T-helper 9 cell (primary cell): ENCODE results near the gene RALA.

Experiments
- DNase-seq: peaks from one replicate; pipeline ENCODE4 v3.0.0-alpha.2; 2020
- total RNA-seq, 2 donors: gene quantifications; one replicate each; lab custom pipeline; 2026; lab: John Stamatoyannopoulos, UW

The RALA gene
- 19.5 to 88.0 reads per million in 2 donors for total RNA-seq

DNA sequence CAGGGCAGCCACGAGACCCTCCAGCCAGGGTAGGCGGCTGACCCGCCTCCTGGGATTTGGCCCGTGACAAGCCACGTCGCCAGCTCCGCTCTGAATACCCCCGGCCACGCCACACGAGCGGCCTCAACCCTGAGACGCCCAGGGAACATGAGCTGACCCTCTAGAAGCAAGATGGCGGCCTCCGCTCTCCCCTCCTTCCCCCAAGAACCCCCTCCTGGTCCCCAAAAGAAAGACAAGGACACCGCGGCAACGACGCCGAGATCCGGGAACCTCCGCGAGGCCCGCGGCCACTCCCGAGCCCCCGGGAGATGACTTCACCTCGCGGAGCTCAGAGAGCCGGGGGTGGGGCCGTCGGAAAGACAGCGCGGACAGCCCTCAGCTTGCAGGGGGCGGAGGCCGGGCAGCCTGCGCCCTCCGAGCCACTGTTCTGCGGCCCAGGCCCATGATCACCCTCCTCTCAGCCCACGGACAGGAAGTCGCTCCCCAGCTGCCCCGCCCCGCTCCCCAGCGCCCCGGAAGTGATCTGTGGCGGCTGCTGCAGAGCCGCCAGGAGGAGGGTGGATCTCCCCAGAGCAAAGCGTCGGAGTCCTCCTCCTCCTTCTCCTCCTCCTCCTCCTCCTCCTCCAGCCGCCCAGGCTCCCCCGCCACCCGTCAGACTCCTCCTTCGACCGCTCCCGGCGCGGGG, at the start of gene RALA:
TSS of gene RALA (plus strand) at position 526 of the 685 bp plus-strand sequence. CDS start 63,096 bp downstream, outside the sequence.
- DNase-seq = peak; percentile 84

GRCh38 chr7:39574673-39575349, 48.6 kb upstream of the RALA start:
- DNase-seq = no peak

GRCh38 chr7:39577229-39577874, 46.0 kb upstream of the RALA start:
- DNase-seq = no peak

DNA sequence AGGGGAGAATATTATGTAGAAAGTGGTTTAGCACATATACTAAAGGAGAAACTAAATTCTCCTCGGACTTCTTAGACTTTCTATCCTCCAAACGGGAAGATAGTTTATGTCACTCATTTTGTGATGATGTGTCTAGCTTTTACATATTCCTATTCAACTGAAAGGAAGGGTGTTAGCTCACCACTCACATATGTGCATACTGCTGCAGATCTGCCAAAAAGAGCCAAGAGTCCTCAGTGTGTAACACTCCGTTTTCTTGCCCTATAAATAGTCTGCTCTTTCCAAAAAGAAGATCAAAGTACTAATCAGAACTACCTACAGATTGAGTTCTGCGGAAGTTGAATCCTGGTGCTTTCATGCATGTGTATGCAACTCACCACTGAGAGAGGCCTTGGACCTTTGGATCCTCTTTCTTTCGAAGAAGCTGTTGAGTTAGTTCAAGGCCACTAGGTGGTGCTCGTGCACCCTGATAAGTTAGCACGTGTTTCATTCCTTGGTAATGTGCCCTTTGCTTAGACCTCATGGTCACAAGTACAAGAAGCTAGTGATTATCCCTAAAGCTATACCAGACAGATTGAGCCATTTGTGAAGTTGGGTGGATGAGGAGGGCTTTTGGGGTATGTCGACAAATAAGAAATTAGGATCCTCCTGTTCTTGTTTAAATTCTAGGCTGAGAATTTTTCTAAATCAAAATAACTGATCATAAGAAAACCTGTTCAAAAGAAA, 43.1 kb upstream of the RALA start:
- peak; percentile 60 for DNase-seq

DNA sequence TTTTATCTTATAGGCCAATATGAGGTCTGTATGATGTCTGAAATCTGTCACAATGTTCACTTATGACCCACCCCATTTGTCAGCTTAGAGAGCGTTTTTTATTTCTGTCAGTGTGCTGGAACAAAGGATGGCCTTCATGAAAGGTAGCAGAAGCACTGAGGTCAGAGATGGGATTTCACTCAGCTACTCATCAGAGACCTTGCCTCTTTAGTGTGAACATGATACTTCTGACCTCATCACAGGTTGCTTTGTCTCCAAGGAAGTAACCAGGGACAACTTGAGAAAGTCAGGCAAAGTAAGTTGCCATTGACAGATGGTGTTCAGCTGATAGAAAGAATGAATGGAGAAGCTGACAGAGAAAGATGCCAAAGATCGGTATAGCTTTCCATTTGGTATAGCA, 40.8 kb upstream of the RALA start:
- no peak for DNase-seq

GRCh38 chr7:39583539-39583938, 39.8 kb upstream of the RALA start:
- no peak for DNase-seq

- DNase-seq = no peak
Measured at GRCh38 chr7:39587393-39587792, 36.0 kb upstream of the RALA start.

- DNase-seq = no peak
Measured at GRCh38 chr7:39588416-39588815, 35.0 kb upstream of the RALA start.

DNA sequence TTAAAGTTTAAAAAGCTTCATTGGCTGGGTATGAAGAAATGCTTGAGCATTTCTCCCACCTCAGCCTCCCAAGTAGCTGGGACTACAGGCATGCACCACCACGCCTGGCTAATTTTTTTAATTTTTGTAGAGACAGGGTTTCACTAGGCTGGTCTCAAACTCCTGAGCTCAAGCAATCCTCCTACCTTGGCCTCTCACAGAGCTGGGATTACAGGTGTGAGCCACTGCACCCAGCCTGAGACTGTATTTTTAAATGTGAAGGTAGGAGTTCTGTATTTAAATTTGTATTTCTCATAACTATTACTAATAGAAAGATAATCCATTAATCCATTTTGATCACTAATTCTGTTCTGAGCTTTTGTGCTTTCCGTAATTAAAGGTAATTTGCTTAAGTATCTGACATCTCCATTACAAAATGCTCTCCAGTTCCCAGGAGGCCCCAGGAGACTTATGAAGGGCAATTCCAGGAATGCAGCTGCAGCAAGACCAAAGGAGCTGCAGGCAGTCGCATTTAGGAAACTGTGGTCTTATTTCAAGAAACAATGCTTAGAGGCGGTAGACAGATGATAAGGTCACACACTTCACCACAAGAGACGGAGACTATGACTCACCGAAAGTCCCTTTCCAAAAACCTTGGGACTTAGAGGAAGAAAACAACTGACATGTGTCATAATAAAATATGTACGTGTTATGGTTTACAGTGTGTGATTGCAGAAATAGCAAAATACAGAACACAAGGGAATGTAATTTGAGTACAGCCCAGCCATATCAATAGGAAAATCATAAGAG, 33.9 kb upstream of the RALA start:
- DNase-seq = peak; percentile 32

- no peak for DNase-seq
Measured at GRCh38 chr7:39592586-39592985, 30.8 kb upstream of the RALA start.

GRCh38 chr7:39594988-39595620, 28.3 kb upstream of the RALA start:
- DNase-seq = no peak

- no peak for DNase-seq
Measured at GRCh38 chr7:39602351-39602750, 21.0 kb upstream of the RALA start.

DNA sequence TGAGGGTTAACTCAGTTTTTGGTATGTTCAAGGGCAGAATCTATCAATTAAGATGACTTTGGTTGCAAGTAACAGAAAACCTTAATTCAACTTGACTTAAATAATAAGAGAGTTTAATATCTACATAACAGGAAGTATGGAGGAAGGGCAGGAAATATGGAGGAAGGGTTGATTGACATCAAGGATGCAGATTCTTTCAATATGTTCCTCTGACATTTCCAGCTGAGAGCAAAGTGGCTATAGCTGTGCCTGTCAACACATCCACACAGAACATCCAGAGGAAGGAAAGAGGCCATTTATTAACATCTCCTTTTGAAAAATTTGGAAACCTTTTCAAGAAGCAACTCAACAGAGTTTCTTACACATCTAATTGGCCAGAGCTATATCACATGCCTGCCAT, 19.4 kb upstream of the RALA start:
- no peak for DNase-seq

DNA sequence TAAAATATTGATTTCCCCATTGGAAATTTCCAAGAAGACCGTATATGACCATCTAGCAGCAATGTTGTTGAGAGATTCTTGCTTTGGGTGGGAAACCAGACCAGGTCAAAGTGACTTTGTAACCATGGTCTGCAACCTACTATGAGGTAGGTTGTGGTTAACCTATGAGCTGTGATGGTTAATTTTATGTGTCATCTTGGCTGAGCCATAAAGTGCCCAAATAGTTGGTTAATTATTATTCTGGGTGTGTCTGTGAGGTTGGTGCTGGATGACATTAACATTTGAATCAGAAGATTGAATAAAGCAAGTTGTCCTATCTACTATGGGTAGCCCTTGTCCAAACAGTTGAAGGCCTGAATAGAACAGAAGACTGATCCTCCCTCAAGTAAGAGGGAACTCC, 18.3 kb upstream of the RALA start:
- no peak for DNase-seq

GRCh38 chr7:39606352-39606751, 17.0 kb upstream of the RALA start:
- no peak for DNase-seq

GRCh38 chr7:39606941-39607340, 16.4 kb upstream of the RALA start:
- DNase-seq = no peak

- DNase-seq = no peak
Measured at GRCh38 chr7:39607865-39608264, 15.5 kb upstream of the RALA start.

DNA sequence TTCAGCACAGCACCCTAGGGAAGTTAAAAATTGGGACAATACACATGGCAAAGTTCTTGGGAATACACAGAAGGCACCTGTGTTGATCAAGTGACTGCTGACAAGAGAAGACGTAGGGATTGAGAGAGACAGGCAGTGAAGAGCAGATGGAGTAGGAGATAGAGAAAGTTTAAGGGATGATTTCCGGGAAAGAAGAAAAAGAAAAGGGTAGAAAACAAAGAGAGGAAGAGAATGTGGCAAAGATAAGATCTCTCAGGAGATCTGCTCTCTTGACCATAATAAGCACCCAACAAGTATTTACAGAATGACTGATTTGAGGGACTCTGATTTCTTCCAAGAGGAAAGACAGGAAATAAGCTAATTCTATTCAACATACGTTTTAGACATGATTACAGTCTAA, 15.1 kb upstream of the RALA start:
- no peak for DNase-seq

- no peak for DNase-seq
Measured at GRCh38 chr7:39609113-39609934, 14.0 kb upstream of the RALA start.

DNA sequence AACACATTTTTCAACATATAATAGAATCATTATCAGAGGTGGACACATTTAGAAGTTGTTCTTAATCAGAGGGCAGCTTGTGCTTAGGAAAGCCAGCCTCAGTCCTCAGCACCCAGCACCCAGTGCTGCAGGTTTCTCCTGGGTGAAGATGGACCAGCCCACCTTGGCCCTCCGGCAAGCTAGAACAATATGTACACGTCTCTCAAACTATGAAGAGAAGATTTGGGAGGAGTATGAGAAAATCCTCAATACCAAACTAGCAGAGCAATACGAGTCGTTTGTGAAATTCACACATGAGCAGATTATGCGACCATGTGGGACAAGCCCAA, 13.5 kb upstream of the RALA start:
- DNase-seq = no peak

GRCh38 chr7:39613577-39613976, 9.8 kb upstream of the RALA start:
- no peak for DNase-seq
